C4-2B (cell line): ENCODE measurements around the gene WDFY2.

ENCODE experiments used
- H3K27ac ChIP-seq: fragments of 450-650 bp; 2 replicates; pipeline ENCODE4 v1.5.1; 2017
- CTCF ChIP-seq: fragments of 450-650 bp; conservative IDR thresholded peaks from 2 replicates; pipeline ENCODE4 v1.5.1; 2017; ENCODE audit warnings: mild to moderate bottlenecking
- ZFX ChIP-seq: fragments of 450-650 bp; IDR thresholded peaks from 2 replicates; pipeline ENCODE4 v1.6.1; 2017

Gene WDFY2

DNA sequence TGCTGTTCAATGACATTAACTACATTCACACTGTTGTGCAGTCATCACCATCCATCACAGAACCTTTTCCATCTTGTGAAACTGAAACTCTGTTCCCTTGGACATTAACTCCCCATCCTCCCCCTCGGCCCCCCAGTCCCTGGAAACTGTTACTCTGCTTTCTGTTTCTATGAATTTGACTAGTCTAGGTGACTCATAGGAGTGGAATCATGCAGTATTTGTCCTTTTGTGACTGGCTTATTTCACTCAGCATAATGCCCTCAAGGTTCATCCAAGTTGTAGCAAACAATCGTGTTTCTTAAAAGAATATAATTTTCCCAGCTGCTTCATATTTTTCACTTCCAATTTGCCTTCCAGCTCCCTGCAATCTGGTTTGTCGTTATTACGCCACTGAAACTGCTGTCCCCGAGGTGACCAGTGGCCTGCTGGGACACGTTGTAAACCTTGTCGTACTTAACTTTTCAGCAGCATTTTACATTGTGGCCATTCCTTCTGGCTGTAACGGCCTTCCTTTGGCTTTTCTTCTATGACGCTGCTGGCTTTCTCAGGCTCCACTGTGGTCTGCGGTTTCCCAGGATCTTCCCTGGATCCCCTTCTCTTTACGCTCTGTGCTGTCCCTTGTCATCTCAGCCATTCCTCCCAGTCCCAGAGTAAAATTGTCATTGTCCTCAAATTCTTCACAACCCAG, 145.7 kb downstream of the WDFY2 start:
- TF ChIP-seq ZFX (no peak), CTCF (no peak)
- H3K27ac ChIP-seq = no peak overlapping the region

DNA sequence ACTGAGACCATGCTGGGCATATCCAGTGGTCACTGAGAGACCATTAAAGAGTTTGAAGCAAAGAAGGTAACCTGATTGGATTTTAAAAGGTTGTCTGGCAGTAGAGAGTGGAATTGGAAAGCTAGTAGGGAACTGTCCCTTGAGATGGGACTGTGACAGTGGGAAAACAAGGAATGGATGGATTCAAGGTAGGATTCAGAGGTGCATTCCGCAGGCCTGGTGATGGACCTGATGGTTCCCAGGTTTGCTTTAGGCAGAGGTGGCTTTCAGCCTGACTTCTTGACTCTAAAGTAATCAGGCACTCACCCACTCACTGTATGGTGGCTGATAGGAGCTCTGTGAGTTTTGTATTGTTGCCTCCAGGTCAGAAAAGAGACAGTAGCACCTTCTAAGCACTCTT, 146.7 kb downstream of the WDFY2 start:
- TF ChIP-seq CTCF (no peak), ZFX (no peak)
- H3K27ac ChIP-seq = no peak overlapping the region

- no peak overlapping the region for H3K27ac ChIP-seq
- TF ChIP-seq ZFX (no peak), CTCF (peak; percentile 24)
Observed at GRCh38 chr13:51731759-51732158, 147.5 kb downstream of the WDFY2 start.

DNA sequence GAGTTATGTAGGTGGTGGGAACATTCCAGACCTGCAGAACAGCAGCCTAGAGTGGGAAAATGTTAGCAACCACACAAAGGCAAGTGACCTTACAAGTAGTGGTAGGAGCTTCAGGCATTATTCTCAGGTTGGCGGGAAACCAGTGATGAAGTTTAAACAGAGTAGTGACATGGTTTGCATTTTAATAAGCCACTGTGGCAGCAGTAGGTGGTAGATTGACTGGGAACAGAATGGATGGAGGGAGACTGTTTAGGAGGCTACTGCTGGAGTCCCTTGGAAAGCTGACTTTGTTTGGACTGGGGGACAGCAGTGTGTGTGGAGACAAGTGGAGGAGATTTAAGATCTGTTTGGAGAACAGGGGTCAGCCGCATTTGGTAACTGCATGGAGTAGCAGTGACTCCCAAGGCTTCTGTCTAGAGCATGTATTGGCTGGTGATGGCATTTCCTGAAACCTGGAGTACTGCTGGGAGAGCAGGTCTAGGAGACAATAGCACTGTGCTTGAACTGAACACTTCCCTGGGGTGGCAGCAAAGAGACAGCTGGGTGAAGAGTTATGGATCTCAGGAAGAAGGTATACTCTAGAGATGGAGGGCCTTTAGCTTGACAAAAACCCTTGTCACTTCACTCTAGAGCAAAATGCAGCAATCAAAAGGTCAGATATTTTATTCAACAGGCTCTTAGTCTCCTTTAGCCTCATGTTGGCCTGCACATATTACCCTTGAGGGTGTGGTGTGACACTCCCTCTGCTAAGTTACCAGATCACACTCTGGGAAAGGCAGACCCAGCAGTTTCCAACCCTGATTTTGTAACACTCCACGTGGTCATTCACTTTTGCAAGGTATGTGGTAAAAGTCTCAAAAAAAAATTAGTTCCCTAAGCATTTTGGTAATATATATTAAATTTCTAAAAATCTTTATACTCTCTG, 149.4 kb downstream of the WDFY2 start:
- TF ChIP-seq CTCF (no peak), ZFX (no peak)
- H3K27ac ChIP-seq = no peak overlapping the region

DNA sequence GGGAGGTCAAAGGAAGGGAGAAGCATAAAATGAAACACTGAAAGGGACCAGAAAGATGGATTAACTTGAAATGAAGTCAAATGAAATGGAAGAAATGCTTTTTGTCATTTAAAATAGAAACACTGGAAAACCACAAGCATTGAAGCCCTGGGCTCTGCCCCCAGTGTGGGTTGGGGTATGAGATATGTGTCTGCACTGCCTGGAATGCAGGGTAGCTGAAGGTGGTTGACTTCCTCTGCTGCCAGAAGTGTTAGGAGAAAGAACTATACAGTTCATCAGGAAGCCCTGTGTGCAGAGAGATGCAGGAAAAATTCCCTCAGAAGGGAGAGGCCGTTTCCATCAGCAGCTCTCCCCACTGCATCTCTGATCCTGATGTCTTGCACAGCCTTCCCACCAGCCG, 150.5 kb downstream of the WDFY2 start:
- H3K27ac ChIP-seq = no peak overlapping the region
- no peak for TF ChIP-seq CTCF
- no peak for TF ChIP-seq ZFX

- H3K27ac ChIP-seq = no peak overlapping the region
- no peak for TF ChIP-seq CTCF
- TF ChIP-seq ZFX = no peak
Observed at GRCh38 chr13:51737609-51738008, 153.3 kb downstream of the WDFY2 start.

GRCh38 chr13:51738226-51738905, 154.1 kb downstream of the WDFY2 start:
- TF ChIP-seq CTCF (no peak), ZFX (no peak)
- H3K27ac ChIP-seq = peak overlapping the region; percentile 70
